ENCODE data around the gene HOTAIR.

Gene HOTAIR

GRCh38 chr12:53985692-53985993 lies 10.9 kb upstream of the HOTAIR start:
- no peak for DNase-seq

DNA sequence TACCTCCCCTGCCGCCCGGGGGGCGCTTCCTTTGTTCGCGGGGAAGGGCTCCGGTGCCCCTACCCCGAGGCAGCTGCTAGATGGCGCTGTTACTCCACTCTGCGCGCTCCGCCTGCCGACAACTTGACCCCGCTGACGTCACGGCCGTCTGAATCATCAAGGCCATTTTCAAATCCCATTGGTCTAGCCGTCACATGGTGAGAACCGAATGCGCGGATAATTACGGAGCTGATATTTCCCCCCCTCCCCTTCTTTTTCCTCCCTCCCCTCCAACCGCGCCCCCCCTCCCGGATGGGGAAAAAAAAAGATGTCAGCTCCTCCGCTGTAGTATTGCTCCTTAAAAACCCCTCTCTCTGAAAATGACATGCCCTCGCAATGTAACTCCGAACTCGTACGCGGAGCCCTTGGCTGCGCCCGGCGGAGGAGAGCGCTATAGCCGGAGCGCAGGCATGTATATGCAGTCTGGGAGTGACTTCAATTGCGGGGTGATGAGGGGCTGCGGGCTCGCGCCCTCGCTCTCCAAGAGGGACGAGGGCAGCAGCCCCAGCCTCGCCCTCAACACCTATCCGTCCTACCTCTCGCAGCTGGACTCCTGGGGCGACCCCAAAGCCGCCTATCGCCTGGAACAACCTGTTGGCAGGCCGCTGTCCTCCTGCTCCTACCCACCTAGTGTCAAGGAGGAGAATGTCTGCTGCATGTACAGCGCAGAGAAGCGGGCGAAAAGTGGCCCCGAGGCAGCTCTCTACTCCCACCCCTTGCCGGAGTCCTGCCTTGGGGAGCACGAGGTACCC lies 10.3 kb upstream of the HOTAIR start, which contains the start of gene HOXC10:
TSS of gene HOXC10 (plus strand) at position 246 of the 791 bp plus-strand sequence. CDS start at position 360, 114 bp downstream.
- peak; percentile 94 for DNase-seq

DNA sequence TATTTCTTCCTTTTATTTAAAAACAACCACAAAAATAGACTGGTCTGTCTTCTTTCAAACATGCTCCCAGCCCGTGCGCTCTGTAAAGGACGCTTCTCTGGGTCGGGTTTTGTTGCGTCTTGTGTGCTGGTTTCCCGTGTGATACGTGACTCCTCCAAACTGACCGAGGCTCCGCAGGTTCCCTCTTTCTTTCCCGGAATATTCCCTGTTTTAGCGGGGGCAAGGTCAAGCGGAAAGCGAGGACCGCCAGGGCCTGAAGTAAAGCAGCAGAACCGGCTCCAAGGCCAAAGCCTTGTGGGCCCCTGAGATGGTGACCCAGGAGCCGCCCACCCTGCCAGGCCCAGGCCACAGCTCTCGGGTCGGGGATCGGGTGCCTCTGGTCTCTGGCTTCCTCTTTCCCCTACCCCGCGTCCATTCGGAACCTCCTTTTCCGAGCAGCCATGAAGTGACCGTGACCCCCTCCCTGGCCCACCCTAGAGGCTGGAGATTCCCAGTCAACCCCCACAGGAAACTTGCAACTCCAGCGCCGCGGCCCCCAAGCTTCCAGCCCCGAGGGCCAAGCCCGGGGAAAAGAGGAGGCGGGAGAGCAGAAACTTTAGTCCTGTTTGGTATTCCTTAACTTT lies 9.3 kb upstream of the HOTAIR start:
- DNase-seq: no peak

GRCh38 chr12:53983568-53983949 lies 8.8 kb upstream of the HOTAIR start:
- no peak for DNase-seq

- DNase-seq: no peak
Observed at GRCh38 chr12:53982648-53983567, 8.2 kb upstream of the HOTAIR start.

DNA sequence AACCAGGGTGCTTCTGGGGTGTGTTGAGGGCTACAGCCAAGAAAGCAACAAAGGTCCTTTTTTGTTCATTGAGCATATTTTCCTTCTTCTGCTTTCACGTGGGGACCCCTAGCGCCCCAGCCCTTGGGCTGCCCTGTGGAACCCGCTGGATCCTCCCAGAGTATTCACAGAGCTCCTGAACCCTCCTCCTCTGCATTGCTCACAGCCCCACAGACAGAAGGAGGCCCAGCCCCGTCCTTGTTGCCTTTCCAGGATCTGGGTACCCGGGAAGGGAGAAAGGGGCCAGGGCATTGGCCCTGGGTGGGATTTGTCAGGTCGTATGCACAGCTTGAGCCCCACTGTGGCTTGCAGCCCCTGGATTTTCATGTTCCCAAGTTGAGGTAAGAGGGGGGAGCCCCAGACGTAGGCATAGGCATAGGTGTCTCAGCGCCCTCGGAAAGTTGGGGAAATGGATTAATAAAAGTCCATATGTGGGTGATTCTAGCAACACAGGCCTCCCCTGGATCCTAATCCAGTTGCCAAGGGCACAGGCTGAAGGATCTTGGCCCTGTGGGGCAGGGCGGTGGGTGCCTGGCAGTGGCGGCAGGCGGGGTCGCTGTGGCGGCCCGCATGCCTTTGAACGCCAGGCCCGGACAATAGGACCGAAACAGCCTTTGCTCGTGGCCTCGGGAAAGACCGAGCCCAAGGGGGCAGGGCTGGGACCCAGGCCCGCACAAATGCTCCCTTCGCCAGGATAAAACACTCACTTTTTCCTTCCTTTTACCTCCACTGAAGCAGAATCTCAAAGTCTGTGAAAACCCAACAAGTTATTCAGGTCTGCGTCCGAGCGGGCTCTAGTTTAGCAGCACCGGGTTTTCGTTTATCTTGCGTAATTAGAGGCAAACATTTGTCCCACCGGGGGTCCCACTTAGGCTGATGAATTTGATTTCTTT lies 7.1 kb upstream of the HOTAIR start:
- DNase-seq: no peak

DNA sequence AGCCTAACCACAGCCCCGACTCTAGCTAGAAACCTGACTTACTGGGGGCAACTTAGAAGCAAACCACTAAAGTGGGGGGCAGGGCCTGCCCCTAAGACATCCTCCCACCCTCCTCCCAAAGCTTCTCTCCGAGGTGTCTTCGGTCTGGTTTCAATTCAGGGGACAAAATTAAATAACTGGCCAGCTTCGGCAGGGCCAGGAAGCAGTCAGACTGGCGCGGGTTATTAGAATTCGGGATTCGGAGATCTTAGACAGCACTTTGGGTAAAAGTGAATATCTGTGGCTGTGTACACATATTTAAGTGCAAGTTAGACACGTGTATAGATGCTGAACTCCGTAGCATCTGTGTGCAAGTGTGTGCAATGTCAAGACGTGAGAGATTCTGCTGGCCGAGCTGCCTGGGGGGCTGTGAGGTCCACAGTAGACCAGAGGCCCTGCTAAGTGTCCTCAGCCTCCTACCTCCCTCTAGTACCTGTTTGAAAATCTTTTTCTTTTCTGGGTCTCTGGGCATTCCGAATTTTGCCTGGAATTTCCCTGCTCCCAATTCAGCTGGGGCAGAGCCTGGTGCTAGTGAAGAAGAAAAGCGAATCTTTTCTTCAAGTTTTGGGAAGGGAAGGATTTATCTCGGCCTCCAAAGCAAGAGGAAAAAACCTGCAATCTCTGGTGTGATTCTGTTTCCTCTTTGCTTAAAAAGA lies 6.2 kb upstream of the HOTAIR start:
- no peak for DNase-seq

DNA sequence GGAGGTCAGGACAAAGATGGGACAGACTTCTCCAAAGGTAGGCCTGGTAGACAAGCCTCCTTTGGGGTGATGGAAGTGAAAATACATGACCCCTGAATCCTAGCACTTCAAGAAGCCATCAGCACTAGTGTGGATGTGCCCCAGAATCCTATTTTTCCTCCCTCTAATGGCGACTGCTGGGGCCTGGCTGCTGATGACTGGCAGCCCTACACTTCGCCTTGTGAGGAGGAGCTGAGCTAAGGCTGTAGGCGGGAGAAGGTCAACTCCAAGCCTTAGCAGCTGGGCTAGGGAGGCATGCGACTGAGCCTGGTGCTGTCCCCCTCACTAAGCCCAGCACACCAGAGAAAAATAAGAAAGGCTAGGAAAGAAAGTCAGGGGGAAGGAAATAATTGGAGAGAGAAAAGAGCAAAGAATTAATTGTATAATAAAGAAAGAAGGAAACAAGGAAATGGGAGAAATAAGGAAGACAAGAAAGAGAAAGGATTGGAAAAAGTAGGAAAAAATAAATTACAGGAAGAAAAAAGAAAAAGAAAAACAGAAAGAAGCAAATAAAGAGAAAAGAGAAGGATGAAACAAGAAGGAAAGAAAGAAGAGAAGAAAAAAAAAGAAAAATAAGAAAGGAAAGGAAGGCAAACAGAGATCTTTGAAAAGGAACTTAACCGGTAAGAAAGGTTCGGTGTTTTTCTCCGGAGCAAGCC lies 5.5 kb upstream of the HOTAIR start:
- DNase-seq: no peak

DNA sequence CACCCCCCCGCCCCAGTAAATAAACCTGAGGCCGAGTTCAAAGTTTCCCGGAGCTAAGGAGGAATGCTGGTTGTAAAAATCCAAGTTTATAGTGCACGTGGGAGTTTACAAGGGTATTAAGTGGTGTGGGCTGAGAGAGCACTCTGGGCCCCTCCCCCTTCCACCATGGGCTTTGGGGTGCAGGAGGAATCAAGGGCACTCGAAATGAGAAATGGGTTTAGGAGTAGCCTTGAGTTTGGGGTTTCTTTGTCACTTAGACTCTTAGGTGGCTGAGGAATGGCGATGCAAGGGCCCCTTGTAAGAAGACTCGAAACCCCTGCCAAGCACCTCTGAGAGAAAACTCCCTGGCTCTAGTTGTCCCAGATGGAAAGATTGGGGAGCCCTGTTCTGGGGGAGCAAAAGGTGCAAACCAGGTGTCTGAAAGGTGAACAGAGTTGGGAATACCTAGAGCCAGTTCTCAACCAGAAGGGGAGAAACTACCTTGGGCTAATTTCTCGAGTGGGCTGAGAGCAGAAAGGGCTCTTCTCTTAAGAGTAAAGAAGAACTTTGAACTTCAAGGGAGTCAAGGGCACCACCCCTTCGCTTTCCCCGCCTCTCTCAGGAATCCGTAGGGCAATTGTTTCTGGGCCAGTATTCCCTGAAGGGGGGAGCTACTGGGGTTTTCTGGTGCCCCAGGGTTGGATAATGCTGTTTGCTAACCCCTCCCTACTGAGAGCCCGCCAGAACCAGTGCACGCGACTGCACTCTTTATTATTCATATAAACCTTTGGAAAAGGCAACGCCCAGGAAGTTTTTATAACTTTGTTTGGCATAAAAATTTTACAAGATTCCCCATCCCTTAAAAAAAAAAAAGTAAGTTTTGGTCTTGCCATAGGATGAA lies 4.0 kb upstream of the HOTAIR start:
- no peak for DNase-seq

GRCh38 chr12:53977596-53978445 lies 3.1 kb upstream of the HOTAIR start:
- no peak for DNase-seq

DNA sequence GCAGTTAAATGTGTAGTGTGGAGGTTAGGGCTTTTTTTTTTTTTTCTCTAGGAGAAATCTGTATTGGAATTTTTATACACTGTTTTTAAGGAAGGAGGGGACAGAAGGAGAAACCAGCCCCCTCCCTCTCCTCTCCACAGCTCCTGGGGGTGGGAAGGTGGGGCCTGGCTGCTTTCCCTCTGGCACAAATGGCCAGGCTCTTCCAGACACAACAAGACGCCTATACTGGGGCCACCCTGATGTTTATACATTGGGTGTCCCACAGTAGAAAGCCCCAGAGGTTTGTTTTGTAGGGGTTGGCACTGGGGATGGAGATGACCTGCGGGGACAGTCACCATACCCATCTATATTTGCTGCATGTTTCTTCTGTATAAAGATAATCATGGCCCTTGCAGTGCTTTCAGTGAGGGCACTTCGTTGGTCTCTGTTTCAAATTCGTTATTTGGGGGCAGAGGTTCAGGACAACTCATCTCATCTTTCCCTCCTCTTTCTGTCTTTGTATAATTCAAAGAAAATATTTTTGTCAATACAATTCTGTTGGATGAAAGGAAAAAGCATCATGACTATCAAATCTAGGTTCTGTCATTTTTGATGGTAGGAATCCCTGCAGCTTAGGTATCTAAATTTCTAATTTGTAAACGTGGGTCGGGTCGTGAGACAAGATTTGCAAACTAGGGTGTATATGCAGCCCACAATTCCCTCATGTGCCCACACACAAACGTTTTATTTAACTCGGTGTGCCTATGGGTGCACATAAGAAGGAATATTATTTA lies 2.3 kb upstream of the HOTAIR start:
- DNase-seq: no peak

GRCh38 chr12:53976172-53976822 lies 1.5 kb upstream of the HOTAIR start:
- no peak for DNase-seq

- no peak for DNase-seq
Observed at GRCh38 chr12:53975479-53976152, 862 bp upstream of the HOTAIR start.

DNA sequence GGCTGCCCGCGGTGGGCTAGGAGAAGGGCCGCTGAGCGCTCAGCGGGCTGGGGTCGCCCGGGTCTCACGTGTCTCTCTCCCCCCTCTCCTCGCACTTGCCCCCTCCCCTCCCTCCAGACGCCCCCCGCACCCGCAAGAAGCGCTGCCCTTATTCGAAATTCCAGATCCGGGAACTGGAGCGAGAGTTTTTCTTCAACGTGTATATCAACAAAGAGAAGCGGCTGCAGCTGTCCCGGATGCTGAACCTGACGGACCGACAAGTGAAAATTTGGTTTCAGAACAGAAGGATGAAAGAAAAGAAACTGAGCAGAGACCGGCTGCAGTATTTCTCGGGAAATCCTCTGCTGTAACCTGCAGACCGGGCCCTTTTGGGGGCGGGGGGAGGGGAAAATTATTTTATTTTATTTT lies 314 bp upstream of the HOTAIR start:
- DNase-seq: no peak

DNA sequence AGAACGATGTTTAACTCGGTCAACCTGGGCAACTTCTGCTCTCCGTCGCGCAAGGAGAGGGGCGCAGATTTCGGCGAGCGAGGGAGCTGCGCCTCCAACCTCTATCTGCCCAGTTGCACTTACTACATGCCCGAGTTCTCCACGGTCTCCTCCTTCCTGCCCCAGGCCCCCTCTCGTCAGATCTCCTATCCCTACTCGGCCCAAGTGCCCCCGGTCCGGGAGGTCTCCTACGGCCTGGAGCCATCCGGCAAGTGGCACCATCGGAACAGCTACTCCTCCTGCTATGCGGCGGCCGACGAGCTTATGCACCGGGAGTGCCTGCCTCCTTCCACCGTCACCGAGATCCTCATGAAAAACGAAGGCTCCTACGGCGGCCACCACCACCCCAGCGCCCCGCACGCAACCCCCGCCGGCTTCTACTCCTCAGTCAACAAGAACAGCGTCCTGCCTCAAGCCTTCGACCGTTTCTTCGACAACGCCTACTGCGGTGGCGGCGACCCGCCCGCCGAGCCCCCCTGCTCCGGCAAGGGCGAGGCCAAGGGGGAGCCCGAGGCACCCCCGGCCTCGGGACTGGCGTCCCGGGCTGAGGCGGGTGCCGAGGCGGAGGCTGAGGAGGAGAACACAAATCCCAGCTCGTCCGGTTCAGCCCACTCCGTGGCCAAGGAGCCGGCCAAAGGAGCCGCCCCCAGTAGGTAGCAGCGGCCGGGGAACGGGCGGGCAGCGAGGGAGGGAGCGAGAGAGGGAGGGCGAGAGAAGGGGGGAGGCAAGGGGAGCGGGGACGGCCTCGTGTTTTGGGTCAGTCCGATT lies 1.3 kb downstream of the HOTAIR start:
- DNase-seq: no peak

DNA sequence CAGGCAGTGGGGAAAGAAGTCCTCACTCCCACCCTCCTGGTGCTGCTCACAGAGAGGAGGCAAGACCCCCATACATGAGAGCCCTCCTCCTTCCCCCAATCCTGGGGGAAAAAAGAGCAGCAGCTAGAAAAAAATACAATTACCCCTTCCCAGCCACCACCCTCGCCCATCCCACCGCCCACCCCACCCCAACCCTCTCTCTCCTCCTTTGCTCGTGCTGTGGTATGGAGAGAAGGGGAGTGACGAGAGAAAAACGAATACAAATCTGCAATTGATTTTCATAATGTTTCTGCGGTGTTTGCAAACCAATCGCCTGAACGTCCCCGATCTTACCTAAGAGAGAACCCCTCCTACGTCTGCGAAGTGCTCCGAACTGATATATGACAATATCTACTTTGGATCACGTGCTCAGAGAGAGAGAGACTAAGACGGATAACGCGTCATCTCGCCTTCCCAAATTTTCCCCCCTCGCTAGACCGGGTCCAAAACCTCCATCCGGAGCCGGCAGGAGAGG lies 2.0 kb downstream of the HOTAIR start, which contains the start of gene HOXC11:
TSS of gene HOXC11 (plus strand) at position 405 of the 514 bp plus-strand sequence. CDS start 116 bp downstream, outside the sequence.
- no peak for DNase-seq

All from T1000 (cell line).